Skeletal muscle tissue (tissue), 4 donors: ENCODE results near the gene DNAJB14. TPM values are rescaled to one million over a fixed set of nuclear protein-coding genes. Genes with fewer than 3 reads are reported as not detected.
"Not testable (repeated sequence)": the region's sequence is repeated elsewhere in the genome, so short reads cannot be mapped to it uniquely, and the experiment has no call there.

Source experiments
- H3K27ac ChIP-seq: one replicate; pipeline ENCODE4 v1.7.0; 2013; ENCODE audit warnings: mild to moderate bottlenecking, low read depth, low read length, inconsistent platforms
- H3K27me3 ChIP-seq, 3 donors: one replicate each; pipeline ENCODE4 v1.7.0; 2013; ENCODE audit warnings: low read length in 3 of 3; ENCODE audit not compliant: control insufficient read depth in 3 of 3, insufficient read depth in 3 of 3
- H3K36me3 ChIP-seq, 3 donors: one replicate each; pipeline ENCODE4 v1.7.0; 2013; ENCODE audit warnings: low read length in 3 of 3; ENCODE audit not compliant: control insufficient read depth in 3 of 3, insufficient read depth in 3 of 3
- H3K4me1 ChIP-seq, 3 donors: one replicate each; pipeline ENCODE4 v1.7.0; 2013; ENCODE audit warnings: low read length in 3 of 3, mild to moderate bottlenecking in 3 of 3; ENCODE audit not compliant: control insufficient read depth in 3 of 3, insufficient read depth in 3 of 3
- H3K4me3 ChIP-seq, 3 donors: one replicate each; pipeline ENCODE4 v1.7.0; 2013; ENCODE audit warnings: low read length in 3 of 3
- H3K9ac ChIP-seq, 3 donors: one replicate each; pipeline ENCODE4 v1.7.0; 2013; ENCODE audit warnings: low read length in 3 of 3, mild to moderate bottlenecking in 3 of 3, moderate library complexity in 2 of 3, low read depth in 1 of 3
- H3K9me3 ChIP-seq, 3 donors: one replicate each; pipeline ENCODE4 v1.7.0; 2013; ENCODE audit warnings: low read length in 3 of 3; ENCODE audit not compliant: control insufficient read depth in 3 of 3
- total RNA-seq: library from RNA; depleted of rRNA; stranded (reverse); fragments of >200 nt; gene quantifications from one replicate; pipeline ENCODE4 v1.2.3, GENCODE V29; 2014
- donor health status: Osteomylitis.

Gene DNAJB14
- total RNA-seq, 1 donor from 2014 or later = 16.7 TPM

DNA sequence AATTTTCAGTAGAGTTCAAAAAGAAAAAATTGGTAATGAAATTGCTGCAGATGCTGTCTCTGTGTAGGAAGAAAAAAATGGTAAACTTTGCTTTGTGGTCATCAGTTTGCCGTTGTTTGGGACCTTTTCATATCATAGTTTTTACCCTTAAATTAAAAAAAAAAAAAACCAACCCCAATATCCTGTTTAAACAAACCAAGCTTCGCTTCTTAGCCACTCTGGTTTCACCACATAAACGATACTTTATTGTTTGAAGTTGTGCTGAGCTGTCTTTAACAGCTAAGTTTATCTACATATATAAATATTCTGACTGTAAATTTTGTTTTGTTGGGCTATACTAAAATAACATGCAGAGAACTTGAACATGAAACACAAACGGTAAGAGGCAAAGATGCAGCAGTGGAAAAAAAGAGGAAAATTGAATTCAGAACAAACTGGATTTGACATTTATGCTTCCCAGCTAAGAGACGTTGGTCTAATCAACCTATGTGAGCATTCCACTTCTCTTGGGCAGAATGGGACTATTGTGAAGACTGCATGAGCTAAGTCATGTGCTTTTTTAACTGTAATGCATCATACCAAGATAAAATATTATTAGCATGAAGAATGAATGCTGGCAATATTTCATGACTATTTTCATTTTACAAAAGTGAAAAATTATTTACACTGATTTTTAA, 19.4 kb upstream of the DNAJB14 start:
- H3K27me3 ChIP-seq = no peaks in the 10 kb centered on the region
- H3K9me3 ChIP-seq = no peaks in the 10 kb centered on the region
- no peak overlapping the region for H3K4me3 ChIP-seq
- H3K27ac ChIP-seq = no peak overlapping the region
- no peak overlapping the region for H3K9ac ChIP-seq
- H3K4me1 ChIP-seq = no peaks in the 10 kb centered on the region
- H3K36me3 ChIP-seq = no peaks in the 10 kb centered on the region

DNA sequence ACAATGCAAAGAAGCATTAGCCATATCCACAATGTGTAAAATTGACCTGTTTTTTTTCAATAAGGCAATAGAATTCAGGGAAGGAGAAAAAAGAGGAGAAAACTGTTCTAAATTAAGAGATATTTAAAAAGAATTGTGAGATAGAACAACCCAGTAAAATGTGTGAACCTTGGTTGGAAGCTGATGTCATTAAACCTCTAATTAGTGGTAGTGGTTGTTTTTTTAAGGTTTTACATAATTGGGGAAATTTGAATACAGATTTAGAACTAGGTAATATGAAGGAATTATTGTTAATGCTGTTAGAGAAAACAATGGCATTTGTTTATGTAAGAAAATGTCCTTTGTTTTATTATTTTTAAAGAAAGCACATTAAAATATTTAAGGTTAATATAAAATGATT, 18.8 kb upstream of the DNAJB14 start:
- Histone ChIP-seq H3K27me3 (no peaks in the 10 kb centered on the region), H3K9me3 (no peaks in the 10 kb centered on the region), H3K4me3 (no peak overlapping the region), H3K4me1 (no peaks in the 10 kb centered on the region), H3K27ac (no peak overlapping the region), H3K9ac (no peak overlapping the region), H3K36me3 (no peaks in the 10 kb centered on the region)

DNA sequence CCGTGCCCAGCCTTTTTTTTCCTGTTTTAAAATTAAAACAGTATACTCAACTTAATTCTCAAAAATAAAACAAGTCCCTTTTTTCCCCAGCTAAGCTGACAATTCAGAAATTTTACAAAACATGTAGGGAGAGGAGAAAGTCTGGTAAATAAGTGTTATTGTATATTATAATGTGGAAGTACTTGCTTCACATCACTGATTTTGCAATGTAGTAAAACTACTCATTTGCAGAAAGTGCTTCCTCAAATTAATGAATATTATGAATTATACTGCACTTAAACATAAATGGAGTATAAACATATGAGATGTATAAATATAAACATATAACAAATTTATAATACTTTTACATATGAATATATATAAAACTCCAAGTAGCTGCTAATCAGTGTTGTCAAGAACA, 15.3 kb upstream of the DNAJB14 start:
- no peaks in the 10 kb centered on the region for H3K36me3 ChIP-seq
- no peaks in the 10 kb centered on the region for H3K27me3 ChIP-seq
- H3K4me1 ChIP-seq = no peaks in the 10 kb centered on the region
- no peak overlapping the region for H3K27ac ChIP-seq
- H3K9me3 ChIP-seq = no peaks in the 10 kb centered on the region
- H3K9ac ChIP-seq = no peak overlapping the region
- no peak overlapping the region for H3K4me3 ChIP-seq

DNA sequence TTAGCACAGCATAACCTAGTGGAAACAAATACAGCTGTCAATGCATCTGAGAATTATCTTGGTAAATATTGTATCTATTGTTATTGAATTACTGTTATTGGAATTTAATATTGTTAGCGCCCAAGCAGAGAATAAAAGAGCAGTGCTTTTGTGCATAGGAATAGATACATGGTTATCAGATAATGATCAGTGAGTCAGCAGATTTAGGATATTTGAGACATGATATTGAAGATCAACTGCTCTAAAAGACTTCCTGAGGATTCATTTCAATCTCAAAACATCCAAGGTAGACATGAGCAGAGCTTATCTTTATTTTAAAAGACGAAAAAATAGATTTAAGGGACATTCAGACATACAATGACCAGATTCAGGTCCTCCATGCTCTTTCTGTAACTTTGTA, 14.2 kb upstream of the DNAJB14 start:
- Histone ChIP-seq H3K4me1 (no peaks in the 10 kb centered on the region), H3K4me3 (no peak overlapping the region), H3K36me3 (no peaks in the 10 kb centered on the region), H3K9ac (no peak overlapping the region), H3K27me3 (no peaks in the 10 kb centered on the region), H3K9me3 (no peaks in the 10 kb centered on the region), H3K27ac (no peak overlapping the region)

DNA sequence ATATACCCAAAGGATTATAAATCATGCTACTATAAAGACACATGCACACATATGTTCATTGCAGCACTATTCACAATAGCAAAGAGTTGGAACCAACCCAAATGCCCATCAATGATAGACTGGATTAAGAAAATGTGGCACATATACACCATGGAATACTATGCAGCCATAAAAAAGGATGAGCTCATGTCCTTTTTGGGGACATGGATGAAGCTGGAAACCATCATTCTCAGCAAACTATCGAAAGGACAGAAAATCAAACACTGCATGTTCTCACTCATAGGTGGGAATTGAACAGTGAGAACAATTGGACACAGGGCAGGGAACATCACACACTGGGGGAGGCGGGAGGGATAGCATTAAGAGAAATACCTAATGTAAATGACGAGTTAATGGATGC, 11.8 kb upstream of the DNAJB14 start:
- not testable (repeated sequence) for H3K9me3 ChIP-seq, H3K4me1 ChIP-seq, H3K27ac ChIP-seq, H3K9ac ChIP-seq, H3K27me3 ChIP-seq, H3K4me3 ChIP-seq, H3K36me3 ChIP-seq

DNA sequence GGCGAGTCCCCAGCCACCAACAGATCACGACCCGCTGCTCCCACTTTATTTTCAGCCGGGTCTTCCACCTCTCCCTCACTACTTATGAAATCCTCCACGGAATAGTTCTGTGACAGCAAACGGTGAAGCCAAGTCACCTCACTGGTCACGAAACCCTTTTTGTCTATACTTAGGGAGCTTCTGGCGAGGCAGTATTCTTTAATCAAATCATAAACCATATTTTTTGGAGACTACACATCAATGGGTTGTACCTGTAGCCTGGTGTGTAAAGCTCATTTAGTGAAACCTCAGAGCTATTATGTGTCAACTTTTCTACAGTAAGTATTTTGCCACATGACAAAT, 4.5 kb upstream of the DNAJB14 start:
- Histone ChIP-seq H3K4me1 (peaks cover 9 to 25% (median 11%) of the 10 kb centered on the region in 3 donors), H3K27ac (peak overlapping the region; percentile 90), H3K9ac (peak overlapping the region; percentile 89 to 94 (median 89)), H3K4me3 (peak overlapping the region; percentile 80 to 90 (median 87)), H3K27me3 (no peaks in the 10 kb centered on the region), H3K36me3 (no peaks in the 10 kb centered on the region), H3K9me3 (no peaks in the 10 kb centered on the region)

DNA sequence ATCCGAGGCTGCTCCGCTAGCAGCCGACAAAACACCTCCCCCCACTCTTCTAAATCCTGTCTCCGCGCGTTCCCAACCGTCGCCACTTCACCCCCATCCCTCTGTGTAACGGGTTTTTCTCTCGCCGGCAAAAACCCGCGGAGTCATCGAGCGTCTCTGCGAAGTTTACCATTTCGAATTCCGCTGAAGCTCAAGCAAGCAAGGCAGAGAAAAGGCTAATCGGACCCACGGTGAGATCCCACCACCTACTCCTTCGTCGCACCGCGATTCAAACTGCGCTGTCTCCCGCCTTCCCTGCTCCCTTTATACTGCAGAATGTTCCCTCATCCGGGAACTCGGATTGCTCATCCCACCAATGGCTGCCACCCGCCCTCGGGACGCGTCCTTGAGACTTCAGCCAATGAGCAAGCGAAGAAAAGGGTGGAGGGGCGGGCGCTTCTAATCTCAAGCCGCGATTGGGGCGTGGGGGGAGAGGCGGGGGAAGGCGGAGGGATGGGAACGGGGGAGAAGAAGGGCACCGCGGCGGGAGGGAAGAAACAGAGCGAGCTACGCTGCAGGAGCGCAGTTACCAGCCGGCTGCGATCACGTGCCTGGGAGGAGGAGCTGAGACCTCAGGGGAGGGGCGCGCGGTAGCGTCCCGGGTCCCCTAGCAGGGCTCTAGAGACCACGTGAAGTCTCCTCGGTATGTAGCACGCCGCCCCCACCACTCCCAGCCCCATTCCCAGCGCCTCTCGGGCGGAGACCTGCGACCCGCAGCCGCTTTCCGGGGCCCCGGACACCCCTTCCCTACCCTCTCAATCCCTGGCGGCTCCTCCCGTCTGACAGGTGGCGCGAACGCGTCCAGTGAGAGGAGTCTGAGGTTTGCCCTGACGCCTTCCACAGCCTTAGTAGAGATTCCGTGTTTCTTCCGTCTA, 3.8 kb upstream of the DNAJB14 start, which contains the start of gene H2AZ1:
TSS of gene H2AZ1 (minus strand) at position 277 of the 914 bp plus-strand sequence. CDS start at position 172, 105 bp downstream.
- peak within 1 kb of the TSS; percentile 90 for H3K27ac ChIP-seq
- no peaks in the 10 kb centered on the region for H3K27me3 ChIP-seq
- H3K4me3 ChIP-seq = peak within 1 kb of the TSS; percentile 87 to 96 (median 93)
- no peaks in the 10 kb centered on the region for H3K9me3 ChIP-seq
- H3K9ac ChIP-seq = peak within 1 kb of the TSS; percentile 89 to 94 (median 92)
- H3K4me1 ChIP-seq = peaks cover 14 to 29% (median 16%) of the 10 kb centered on the region in 3 donors
- H3K36me3 ChIP-seq = no peaks in the 10 kb centered on the region

DNA sequence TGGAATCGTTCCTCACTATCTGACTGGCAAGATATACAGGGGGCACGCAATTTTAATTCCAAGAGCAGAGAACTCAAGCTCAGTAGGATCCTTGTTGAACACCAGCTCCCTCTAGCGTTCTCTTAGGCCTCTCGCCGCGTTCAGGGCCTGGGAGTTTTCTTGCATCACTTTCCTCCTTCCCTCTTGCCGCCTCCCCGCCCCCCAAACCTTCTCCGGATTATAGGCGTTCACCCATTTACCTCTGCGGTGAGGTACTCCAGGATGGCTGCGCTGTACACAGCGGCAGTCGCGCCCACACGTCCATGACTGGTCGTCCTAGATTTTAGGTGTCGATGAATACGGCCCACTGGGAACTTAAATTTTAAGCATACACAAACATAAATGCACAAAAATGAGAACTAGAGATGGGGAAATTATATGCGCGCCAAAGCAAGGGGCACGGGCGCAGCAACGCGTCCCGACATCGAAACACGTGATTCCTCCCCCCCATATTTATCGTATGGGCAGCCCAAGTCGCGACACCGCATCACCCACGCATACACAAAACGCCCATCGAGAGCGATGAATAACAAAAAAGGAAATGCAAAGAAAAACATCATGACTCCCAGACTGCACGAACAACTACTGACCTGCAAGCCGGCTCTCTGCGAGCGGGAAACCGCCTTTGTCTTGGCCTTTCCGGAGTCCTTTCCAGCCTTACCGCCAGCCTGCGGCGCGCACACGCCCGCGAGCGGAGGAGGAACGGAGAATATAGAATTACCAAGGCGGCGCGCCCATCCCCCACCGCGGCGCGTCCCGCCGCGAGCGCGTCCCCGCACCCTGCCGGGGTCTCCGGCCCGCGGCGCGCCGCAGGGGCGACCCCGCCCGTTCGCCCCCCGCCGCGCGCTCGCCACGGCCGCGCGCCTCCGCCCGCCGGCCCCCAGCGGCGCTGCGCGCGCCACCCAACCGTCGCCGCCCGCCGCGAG, 2.9 kb upstream of the DNAJB14 start:
- H3K9me3 ChIP-seq = no peaks in the 10 kb centered on the region
- peak overlapping the region; percentile 83 to 96 (median 93) for H3K4me3 ChIP-seq
- no peaks in the 10 kb centered on the region for H3K36me3 ChIP-seq
- peak overlapping the region; percentile 78 for H3K27ac ChIP-seq
- H3K27me3 ChIP-seq = no peaks in the 10 kb centered on the region
- peaks cover 14 to 33% (median 21%) of the 10 kb centered on the region in 3 donors for H3K4me1 ChIP-seq
- peak overlapping the region; percentile 84 to 93 (median 92) for H3K9ac ChIP-seq

DNA sequence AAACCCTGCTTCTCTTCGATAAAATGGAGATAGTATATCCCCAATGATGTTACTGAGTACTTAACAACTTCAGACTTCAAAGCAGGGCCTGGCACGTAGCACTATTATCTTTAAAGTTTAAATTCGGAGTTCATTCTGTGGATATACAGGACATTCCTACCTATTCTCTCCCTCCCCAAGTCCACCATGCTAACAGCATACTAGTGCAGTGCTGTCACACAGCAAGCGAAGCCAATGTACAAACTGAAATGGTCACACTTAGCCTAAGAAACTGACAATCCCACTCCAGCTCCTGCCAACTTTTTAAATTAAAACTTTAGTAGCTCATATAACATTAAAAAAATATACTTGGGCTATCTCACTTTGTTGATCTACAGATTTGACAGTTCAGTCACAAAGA, 1.2 kb upstream of the DNAJB14 start:
- no peak overlapping the region for H3K27ac ChIP-seq
- no peaks in the 10 kb centered on the region for H3K36me3 ChIP-seq
- H3K4me1 ChIP-seq = peaks cover 16 to 33% (median 21%) of the 10 kb centered on the region in 3 donors
- no peak overlapping the region for H3K4me3 ChIP-seq
- no peaks in the 10 kb centered on the region for H3K27me3 ChIP-seq
- H3K9ac ChIP-seq = peak overlapping the region in 1 of 3 donors; percentile 81
- no peaks in the 10 kb centered on the region for H3K9me3 ChIP-seq
